ENCODE data around the gene LRRC4. TPM values are rescaled to one million over a fixed set of nuclear protein-coding genes. Genes with fewer than 3 reads are reported as not detected.

LRRC4 gene
- total RNA-seq, 2 donors from 2014 or later, result 1.5 TPM

- Histone ChIP-seq H3K9ac (ENCODE audit: extremely low read depth, low read length, poor library complexity, severe bottlenecking) (no peak overlapping the region), H3K27ac (ENCODE audit: low read depth, low read length) (no peak overlapping the region), H3K4me3 (ENCODE audit: low read length) (no peak overlapping the region), H3K9me3 (ENCODE audit: control insufficient read depth, low read length) (no peaks in the 10 kb centered on the region), H3K4me1 (ENCODE audit: control insufficient read depth, insufficient read depth, low read length) (peaks cover 13% of the 10 kb centered on the region), H3K36me3 (ENCODE audit: control insufficient read depth, insufficient read depth, low read length) (peaks cover 74% of the 10 kb centered on the region), H3K27me3 (ENCODE audit: control insufficient read depth, insufficient read depth, low read length, poor library complexity, severe bottlenecking) (no peaks in the 10 kb centered on the region)
- no peak overlapping the region for H3K27ac Mint-ChIP-seq
- no peaks in the 10 kb centered on the region for H3K9me3 Mint-ChIP-seq
- DNase-seq, result no peak
- WGBS, 2 experiments (ENCODE audit: insufficient coverage in 1 of 2, insufficient read length in 1 of 2), result 90 to 97% methylated on average over 6 of the region's 6 CpGs
- H3K4me3 Mint-ChIP-seq, result no peak overlapping the region
- H3K27me3 Mint-ChIP-seq (ENCODE audit: insufficient read depth), result no peaks in the 10 kb centered on the region
- H3K4me1 Mint-ChIP-seq, result peaks cover 27% of the 10 kb centered on the region
- peaks cover 13% of the 10 kb centered on the region for H3K36me3 Mint-ChIP-seq (ENCODE audit: low read depth)
- TF ChIP-seq CTCF (conservative IDR thresholded peaks at IDR 0.05), result no peak
Observed at GRCh38 chr7:127993317-127993716, 37.9 kb downstream of the LRRC4 start.

GRCh38 chr7:127988751-127989150 is 42.5 kb downstream of the LRRC4 start:
- no peak overlapping the region for H3K27ac Mint-ChIP-seq
- H3K4me1 Mint-ChIP-seq, result peaks cover 11% of the 10 kb centered on the region
- no peak for DNase-seq

GRCh38 chr7:127986581-127987521 is 44.4 kb downstream of the LRRC4 start:
- Mint-ChIP-seq H3K36me3 (ENCODE audit: low read depth) (peaks cover 13% of the 10 kb centered on the region), H3K27ac (no peak overlapping the region), H3K4me1 (peaks cover 21% of the 10 kb centered on the region), H3K9me3 (no peaks in the 10 kb centered on the region), H3K4me3 (no peak overlapping the region), H3K27me3 (ENCODE audit: insufficient read depth) (no peaks in the 10 kb centered on the region)
- H3K9ac ChIP-seq (ENCODE audit: extremely low read depth, low read length, poor library complexity, severe bottlenecking), result no peak overlapping the region
- no peak overlapping the region for H3K4me3 ChIP-seq (ENCODE audit: low read length)
- DNase-seq, result no peak
- peaks cover 32% of the 10 kb centered on the region for H3K36me3 ChIP-seq (ENCODE audit: control insufficient read depth, insufficient read depth, low read length)
- no peaks in the 10 kb centered on the region for H3K9me3 ChIP-seq (ENCODE audit: control insufficient read depth, low read length)
- H3K27ac ChIP-seq (ENCODE audit: low read depth, low read length), result no peak overlapping the region
- no peaks in the 10 kb centered on the region for H3K27me3 ChIP-seq (ENCODE audit: control insufficient read depth, insufficient read depth, low read length, poor library complexity, severe bottlenecking)
- H3K4me1 ChIP-seq (ENCODE audit: control insufficient read depth, insufficient read depth, low read length), result no peaks in the 10 kb centered on the region
- WGBS, 2 experiments (ENCODE audit: insufficient coverage in 1 of 2, insufficient read length in 1 of 2), result 81 to 88% methylated on average over 3 to 4 of the region's 4 CpGs
- no peak for TF ChIP-seq CTCF (conservative IDR thresholded peaks at IDR 0.05)

More at GRCh38 chr7:127988751-127989150, 42.5 kb downstream of the LRRC4 start:
- peaks cover 13% of the 10 kb centered on the region for H3K36me3 Mint-ChIP-seq (ENCODE audit: low read depth)
- TF ChIP-seq CTCF (conservative IDR thresholded peaks at IDR 0.05), result no peak
- WGBS, 2 experiments (ENCODE audit: insufficient coverage in 1 of 2, insufficient read length in 1 of 2), result 100% methylated on average over 1 of the region's 1 CpG
- Histone ChIP-seq H3K36me3 (ENCODE audit: control insufficient read depth, insufficient read depth, low read length) (peaks cover 51% of the 10 kb centered on the region), H3K4me3 (ENCODE audit: low read length) (no peak overlapping the region), H3K9me3 (ENCODE audit: control insufficient read depth, low read length) (no peaks in the 10 kb centered on the region), H3K9ac (ENCODE audit: extremely low read depth, low read length, poor library complexity, severe bottlenecking) (no peak overlapping the region), H3K27me3 (ENCODE audit: control insufficient read depth, insufficient read depth, low read length, poor library complexity, severe bottlenecking) (no peaks in the 10 kb centered on the region), H3K27ac (ENCODE audit: low read depth, low read length) (no peak overlapping the region), H3K4me1 (ENCODE audit: control insufficient read depth, insufficient read depth, low read length) (no peaks in the 10 kb centered on the region)
- no peaks in the 10 kb centered on the region for H3K9me3 Mint-ChIP-seq
- H3K4me3 Mint-ChIP-seq, result no peak overlapping the region
- H3K27me3 Mint-ChIP-seq (ENCODE audit: insufficient read depth), result no peaks in the 10 kb centered on the region
